ENCODE results near the gene GRAMD2A. TPM values are rescaled to one million over a fixed set of nuclear protein-coding genes. Genes with fewer than 3 reads are reported as not detected.

Gene GRAMD2A
- total RNA-seq, 4 donors from 2014 or later = 3.6 to 13.1 (median 9.0) TPM

- H3K36me3 ChIP-seq = no peaks in the 10 kb centered on the region
- no peak for TF ChIP-seq POLR2AphosphoS5 (IDR thresholded peaks at IDR 0.05)
- TF ChIP-seq POLR2A (IDR thresholded peaks at IDR 0.05) = no peak
- no peak for TF ChIP-seq CTCF (IDR thresholded peaks at IDR 0.05)
- no peak for TF ChIP-seq EP300 (IDR thresholded peaks at IDR 0.05)
- WGBS = 88% methylated on average over 5 of the region's 5 CpGs
- H3K4me1 ChIP-seq = peaks cover 2% of the 10 kb centered on the region
- DNase-seq (ENCODE audit: low spot score in 2 of 2) = no peak
- no peaks in the 10 kb centered on the region for H3K27me3 ChIP-seq
- H3K9me3 ChIP-seq = no peaks in the 10 kb centered on the region
- H3K27ac ChIP-seq = no peak overlapping the region
- no peak overlapping the region for H3K4me3 ChIP-seq
Observed at GRCh38 chr15:72160696-72161245, 36.8 kb downstream of the GRAMD2A start.

GRCh38 chr15:72156928-72157327 is 40.7 kb downstream of the GRAMD2A start:
- no peaks in the 10 kb centered on the region for H3K36me3 ChIP-seq
- no peak for DNase-seq (ENCODE audit: low spot score in 2 of 2)
- no peak overlapping the region for H3K4me3 ChIP-seq
- peaks cover 19% of the 10 kb centered on the region for H3K4me1 ChIP-seq
- no peaks in the 10 kb centered on the region for H3K9me3 ChIP-seq
- H3K27me3 ChIP-seq = no peaks in the 10 kb centered on the region
- H3K27ac ChIP-seq = no peak overlapping the region
- 97% methylated on average over 2 of the region's 2 CpGs for WGBS
- no peak for TF ChIP-seq EP300 (IDR thresholded peaks at IDR 0.05)
- TF ChIP-seq POLR2AphosphoS5 (IDR thresholded peaks at IDR 0.05) = no peak
- no peak for TF ChIP-seq POLR2A (IDR thresholded peaks at IDR 0.05)
- no peak for TF ChIP-seq CTCF (IDR thresholded peaks at IDR 0.05)

- Histone ChIP-seq H3K9me3 (no peaks in the 10 kb centered on the region), H3K27ac (peak overlapping the region; percentile 31), H3K4me3 (peak overlapping the region; percentile 52), H3K4me1 (peaks cover 19% of the 10 kb centered on the region), H3K36me3 (no peaks in the 10 kb centered on the region), H3K27me3 (no peaks in the 10 kb centered on the region)
- peak; percentile 87 to 89 for DNase-seq (ENCODE audit: low spot score in 2 of 2)
- TF ChIP-seq CTCF (IDR thresholded peaks at IDR 0.05) = peak; percentile 66 to 72
- TF ChIP-seq POLR2AphosphoS5 (IDR thresholded peaks at IDR 0.05) = no peak
- WGBS = 4% methylated on average over 19 of the region's 19 CpGs
Observed at GRCh38 chr15:72155635-72156616, 41.7 kb downstream of the GRAMD2A start.

- Histone ChIP-seq H3K27ac (peak overlapping the region; percentile 31), H3K36me3 (no peaks in the 10 kb centered on the region), H3K9me3 (no peaks in the 10 kb centered on the region), H3K4me1 (peaks cover 19% of the 10 kb centered on the region), H3K27me3 (no peaks in the 10 kb centered on the region), H3K4me3 (peak overlapping the region; percentile 52)
- TF ChIP-seq POLR2A (IDR thresholded peaks at IDR 0.05) (no peak), CTCF (IDR thresholded peaks at IDR 0.05) (no peak), EP300 (IDR thresholded peaks at IDR 0.05) (no peak), POLR2AphosphoS5 (IDR thresholded peaks at IDR 0.05) (no peak)
- WGBS = 13% methylated on average over 13 of the region's 14 CpGs
- DNase-seq (ENCODE audit: low spot score in 2 of 2) = peak in 1 of 2 donors; percentile 81
Observed at GRCh38 chr15:72155003-72155621, 42.5 kb downstream of the GRAMD2A start.

- TF ChIP-seq POLR2A (IDR thresholded peaks at IDR 0.05) (no peak), POLR2AphosphoS5 (IDR thresholded peaks at IDR 0.05) (no peak), EP300 (IDR thresholded peaks at IDR 0.05) (no peak), CTCF (IDR thresholded peaks at IDR 0.05) (no peak)
- Histone ChIP-seq H3K27me3 (no peaks in the 10 kb centered on the region), H3K4me3 (no peak overlapping the region), H3K9me3 (no peaks in the 10 kb centered on the region), H3K27ac (no peak overlapping the region), H3K36me3 (no peaks in the 10 kb centered on the region), H3K4me1 (peaks cover 19% of the 10 kb centered on the region)
- WGBS = 75% methylated on average over 7 of the region's 7 CpGs
- no peak for DNase-seq (ENCODE audit: low spot score in 2 of 2)
Observed at GRCh38 chr15:72154316-72154715, 43.3 kb downstream of the GRAMD2A start.
